SU-DHL-6 (cell line): ENCODE results near the gene OR52N1.

Experiments used
- H2AFZ ChIP-seq: fragments of 200-600 bp; sonication (generic); 2 replicates; pipeline ENCODE4 v1.6.1; 2014; ENCODE audit warnings: low read depth, mild to moderate bottlenecking, moderate library complexity, mixed read lengths, antibody characterized with exemption, low read length; ENCODE audit not compliant: severe bottlenecking
- H3F3A ChIP-seq: fragments of 200-600 bp; shearing (Covaris generic); 2 replicates; pipeline ENCODE4 v1.6.0; 2016; ENCODE audit warnings: antibody characterized with exemption, mild to moderate bottlenecking; ENCODE audit not compliant: insufficient read depth
- H3K27ac ChIP-seq: fragments of 200-600 bp; sonication (generic); 2 replicates; pipeline ENCODE4 v1.5.1; 2016; ENCODE audit warnings: low read depth, mild to moderate bottlenecking, low read length, moderate library complexity, mixed read lengths
- H3K27me3 ChIP-seq: fragments of 200-600 bp; sonication (generic), shearing (Covaris generic); 2 replicates; pipeline ENCODE4 v1.6.0; 2014; ENCODE audit warnings: mild to moderate bottlenecking, low read length
- H3K36me3 ChIP-seq: fragments of 200-600 bp; sonication (generic); 2 replicates; pipeline ENCODE4 v1.6.1; 2014; ENCODE audit warnings: mild to moderate bottlenecking, low read length, mixed read lengths
- H3K4me2 ChIP-seq: fragments of 300-600, 200-600 bp; shearing (Covaris generic), sonication (generic); 2 replicates; pipeline ENCODE4 v1.6.0; 2014; ENCODE audit warnings: low read length, low read depth, mild to moderate bottlenecking; ENCODE audit not compliant: poor library complexity, severe bottlenecking
- H3K4me3 ChIP-seq: fragments of 200-600 bp; sonication (generic); 2 replicates; pipeline ENCODE4 v1.5.1; 2014; ENCODE audit warnings: antibody characterized with exemption, low read length, mild to moderate bottlenecking, mixed read lengths; ENCODE audit not compliant: insufficient read depth, poor library complexity, severe bottlenecking
- H3K79me2 ChIP-seq: fragments of 200-600 bp; sonication (generic); 2 replicates; pipeline ENCODE4 v1.6.1; 2014; ENCODE audit warnings: mild to moderate bottlenecking, low read length, moderate library complexity; ENCODE audit not compliant: insufficient read depth
- H3K9ac ChIP-seq: fragments of 200-600 bp; sonication (generic); 2 replicates; pipeline ENCODE4 v1.7.0; 2014; ENCODE audit warnings: mild to moderate bottlenecking, low read length
- H3K9me2 ChIP-seq: fragments of 200-600 bp; sonication (generic); replicated peaks from 2 replicates; pipeline ENCODE4 v1.6.1; 2014; ENCODE audit warnings: low read length; ENCODE audit not compliant: insufficient read depth
- H3K9me3 ChIP-seq: fragments of 200-600 bp; sonication (generic); 2 replicates; pipeline ENCODE4 v1.6.1; 2014; ENCODE audit warnings: low read length, mixed read lengths; ENCODE audit not compliant: insufficient read depth
- H4K20me1 ChIP-seq: fragments of 200-600 bp; sonication (generic); 2 replicates; pipeline ENCODE4 v1.6.1; 2014; ENCODE audit warnings: low read depth, mild to moderate bottlenecking, antibody characterized with exemption, low read length, moderate library complexity, mixed read lengths
- EZH2phosphoT487 ChIP-seq: fragments of 200-600 bp; sonication (generic), shearing (Covaris generic); conservative IDR thresholded peaks from 2 replicates; pipeline ENCODE4 v1.6.1; 2018; ENCODE audit warnings: mild to moderate bottlenecking, antibody characterized with exemption, low read length, moderate library complexity, mixed read lengths
- TF ChIP-seq, protein P1 (sequence below): fragments of 200-600 bp; sonication (generic); IDR thresholded peaks from one replicate; pipeline ENCODE4 v1.5.1; 2017; ENCODE audit warnings: antibody characterized with exemption, mild to moderate bottlenecking, low read length, moderate library complexity; ENCODE audit not compliant: insufficient read depth, poor library complexity, severe bottlenecking

OR52N1 gene

DNA sequence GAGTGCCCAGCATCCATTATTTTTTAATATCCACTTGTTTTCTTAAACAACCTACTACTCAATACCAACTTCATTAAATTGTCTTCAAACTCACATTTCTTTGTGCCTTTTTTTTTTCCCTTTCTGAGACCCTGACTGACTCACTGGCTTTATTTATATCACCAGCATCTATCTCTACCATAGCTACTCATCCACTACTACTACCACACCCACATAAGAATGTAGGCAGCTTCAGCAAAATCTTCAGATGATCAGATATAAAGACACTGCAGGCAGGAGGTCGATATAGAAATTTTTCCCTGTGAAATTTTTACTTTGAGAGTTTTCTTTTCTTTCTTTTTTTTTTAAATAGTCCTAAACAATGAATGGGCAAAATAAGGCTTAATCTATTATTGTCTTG is 52.6 kb downstream of the OR52N1 start:
- H3K79me2 ChIP-seq = no peaks in the 10 kb centered on the region
- no peak overlapping the region for H3K4me3 ChIP-seq
- H3K9me2 ChIP-seq = no peaks in the 10 kb centered on the region
- H3F3A ChIP-seq = no peaks in the 10 kb centered on the region
- H3K36me3 ChIP-seq = no peaks in the 10 kb centered on the region
- H3K27ac ChIP-seq = no peak overlapping the region
- no peaks in the 10 kb centered on the region for H4K20me1 ChIP-seq
- no peaks in the 10 kb centered on the region for H3K27me3 ChIP-seq
- no peak overlapping the region for H2AFZ ChIP-seq
- no peaks in the 10 kb centered on the region for H3K9me3 ChIP-seq
- H3K9ac ChIP-seq = no peak overlapping the region
- TF ChIP-seq EZH2phosphoT487 = no peak
- TF ChIP-seq, protein P1, sequence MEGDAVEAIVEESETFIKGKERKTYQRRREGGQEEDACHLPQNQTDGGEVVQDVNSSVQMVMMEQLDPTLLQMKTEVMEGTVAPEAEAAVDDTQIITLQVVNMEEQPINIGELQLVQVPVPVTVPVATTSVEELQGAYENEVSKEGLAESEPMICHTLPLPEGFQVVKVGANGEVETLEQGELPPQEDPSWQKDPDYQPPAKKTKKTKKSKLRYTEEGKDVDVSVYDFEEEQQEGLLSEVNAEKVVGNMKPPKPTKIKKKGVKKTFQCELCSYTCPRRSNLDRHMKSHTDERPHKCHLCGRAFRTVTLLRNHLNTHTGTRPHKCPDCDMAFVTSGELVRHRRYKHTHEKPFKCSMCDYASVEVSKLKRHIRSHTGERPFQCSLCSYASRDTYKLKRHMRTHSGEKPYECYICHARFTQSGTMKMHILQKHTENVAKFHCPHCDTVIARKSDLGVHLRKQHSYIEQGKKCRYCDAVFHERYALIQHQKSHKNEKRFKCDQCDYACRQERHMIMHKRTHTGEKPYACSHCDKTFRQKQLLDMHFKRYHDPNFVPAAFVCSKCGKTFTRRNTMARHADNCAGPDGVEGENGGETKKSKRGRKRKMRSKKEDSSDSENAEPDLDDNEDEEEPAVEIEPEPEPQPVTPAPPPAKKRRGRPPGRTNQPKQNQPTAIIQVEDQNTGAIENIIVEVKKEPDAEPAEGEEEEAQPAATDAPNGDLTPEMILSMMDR = no peak
- no peak overlapping the region for H3K4me2 ChIP-seq

DNA sequence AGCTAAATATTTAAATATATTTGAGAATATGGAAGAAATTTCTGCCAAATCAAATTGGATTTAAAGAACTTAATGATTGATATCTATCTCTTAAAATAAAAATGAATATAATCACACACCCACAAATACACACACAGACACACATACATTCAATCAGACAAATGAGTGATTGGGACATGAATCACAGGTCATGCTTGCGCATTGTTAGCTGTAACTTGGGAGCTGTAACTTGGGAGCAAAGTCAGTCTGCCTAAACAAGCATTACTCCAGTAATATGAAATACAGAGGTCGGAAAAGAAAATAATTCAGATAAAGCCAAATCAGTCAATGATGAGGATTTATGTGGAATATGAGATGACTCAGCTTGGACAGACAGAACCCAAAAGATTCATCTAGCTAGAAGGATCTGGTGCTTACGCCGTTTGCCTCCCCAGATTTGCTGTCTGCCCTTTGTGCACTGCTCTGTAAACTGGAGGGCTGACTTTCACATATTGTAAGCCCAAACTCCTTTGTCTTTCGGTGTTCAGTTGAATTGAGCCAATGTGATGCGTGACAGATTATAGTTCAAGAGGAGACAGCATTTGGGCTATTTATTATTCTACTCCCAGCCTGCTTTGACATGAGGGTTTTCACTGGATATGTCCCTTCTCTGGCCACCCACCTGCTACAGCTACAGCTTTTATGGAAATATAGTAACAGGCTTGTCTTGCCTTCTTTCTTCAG is 53.2 kb downstream of the OR52N1 start:
- Histone ChIP-seq H3K9me3 (no peaks in the 10 kb centered on the region), H3K9ac (no peak overlapping the region), H3F3A (no peaks in the 10 kb centered on the region), H3K27ac (no peak overlapping the region), H3K4me2 (no peak overlapping the region), H3K36me3 (no peaks in the 10 kb centered on the region), H3K79me2 (no peaks in the 10 kb centered on the region), H3K4me3 (no peak overlapping the region), H3K27me3 (no peaks in the 10 kb centered on the region), H2AFZ (no peak overlapping the region), H4K20me1 (no peaks in the 10 kb centered on the region), H3K9me2 (no peaks in the 10 kb centered on the region)
- TF ChIP-seq, protein P1 = no peak
- no peak for TF ChIP-seq EZH2phosphoT487

DNA sequence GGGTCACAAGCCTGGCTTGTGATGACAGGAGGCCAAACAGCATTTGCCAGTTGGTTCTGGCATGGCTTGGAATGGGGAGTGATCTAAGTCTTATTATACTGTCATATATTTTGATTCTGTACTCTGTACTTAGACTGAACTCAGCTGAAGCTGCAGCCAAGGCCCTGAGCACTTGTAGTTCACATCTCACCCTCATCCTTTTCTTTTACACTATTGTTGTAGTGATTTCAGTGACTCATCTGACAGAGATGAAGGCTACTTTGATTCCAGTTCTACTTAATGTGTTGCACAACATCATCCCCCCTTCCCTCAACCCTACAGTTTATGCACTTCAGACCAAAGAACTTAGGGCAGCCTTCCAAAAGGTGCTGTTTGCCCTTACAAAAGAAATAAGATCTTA is 54.0 kb downstream of the OR52N1 start:
- Histone ChIP-seq H2AFZ (no peak overlapping the region), H3K27ac (no peak overlapping the region), H3K27me3 (no peaks in the 10 kb centered on the region), H3K79me2 (no peaks in the 10 kb centered on the region), H3K4me2 (no peak overlapping the region), H3K9ac (no peak overlapping the region), H3K36me3 (no peaks in the 10 kb centered on the region), H3F3A (no peaks in the 10 kb centered on the region), H3K9me3 (no peaks in the 10 kb centered on the region), H3K4me3 (no peak overlapping the region), H3K9me2 (no peaks in the 10 kb centered on the region), H4K20me1 (no peaks in the 10 kb centered on the region)
- TF ChIP-seq, protein P1 = no peak
- no peak for TF ChIP-seq EZH2phosphoT487
